H4 (cell line): ENCODE data around the gene ZBTB7A. TPM values are rescaled to one million over a fixed set of nuclear protein-coding genes. Genes with fewer than 3 reads are reported as not detected.

Experiments used
- DNase-seq: peaks from one replicate; pipeline ENCODE4 v3.0.0-alpha.2; 2015; ENCODE audit warnings: low spot score
- total RNA-seq: library from RNA; depleted of rRNA; stranded (reverse); fragments of >200 nt; shearing (Covaris generic); gene quantifications from 2 replicates; pipeline ENCODE4 v1.2.3, GENCODE V29; 2014

ZBTB7A gene
- total RNA-seq, 1 experiment from 2014 or later, result 2.5 TPM

GRCh38 chr19:4054441-4055208, 12.1 kb downstream of the ZBTB7A start:
- DNase-seq, result no peak

DNA sequence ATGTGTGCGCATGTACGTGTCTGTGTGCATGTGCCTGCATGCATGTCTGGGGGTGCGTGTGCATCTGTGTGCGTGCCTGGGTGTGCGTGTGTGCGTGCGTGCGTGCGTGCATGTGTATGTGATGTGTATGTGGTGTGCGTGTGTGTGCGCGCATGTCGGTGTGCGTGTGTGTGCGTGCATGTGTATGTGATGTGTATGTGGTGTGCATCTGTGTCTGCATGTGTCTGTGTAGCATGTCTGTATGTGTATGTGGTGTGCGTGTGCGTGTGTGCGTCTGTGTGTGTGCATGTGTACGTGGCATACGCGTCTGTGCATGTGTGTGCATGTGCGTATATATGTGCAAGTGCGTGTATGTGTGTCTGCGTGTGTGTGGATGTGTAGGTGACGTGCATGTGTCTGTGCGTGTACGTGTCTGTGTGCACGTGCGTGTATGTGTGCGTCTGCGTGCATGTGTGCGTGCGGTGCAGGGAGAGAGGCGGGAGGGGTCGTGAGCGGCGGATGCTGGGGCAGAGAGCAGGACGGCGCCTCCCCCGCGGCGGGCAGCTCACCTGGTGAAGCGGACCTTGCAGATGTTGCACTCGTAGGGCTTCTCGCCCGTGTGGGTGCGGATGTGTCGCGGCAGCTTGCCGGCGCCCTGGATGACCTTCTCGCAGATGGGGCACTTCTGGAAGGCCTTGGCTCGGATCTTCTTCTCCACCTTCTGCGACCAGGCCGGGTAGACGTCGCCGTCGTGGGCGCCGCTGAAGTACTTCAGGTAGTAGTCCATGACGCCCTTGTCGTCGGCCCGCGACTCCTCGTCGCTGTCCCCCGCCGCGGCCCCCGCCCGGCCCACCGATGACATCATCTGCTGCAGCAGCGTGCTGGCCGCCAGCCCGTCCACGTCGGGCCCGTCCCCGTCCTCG, 13.0 kb downstream of the ZBTB7A start:
- no peak for DNase-seq

DNA sequence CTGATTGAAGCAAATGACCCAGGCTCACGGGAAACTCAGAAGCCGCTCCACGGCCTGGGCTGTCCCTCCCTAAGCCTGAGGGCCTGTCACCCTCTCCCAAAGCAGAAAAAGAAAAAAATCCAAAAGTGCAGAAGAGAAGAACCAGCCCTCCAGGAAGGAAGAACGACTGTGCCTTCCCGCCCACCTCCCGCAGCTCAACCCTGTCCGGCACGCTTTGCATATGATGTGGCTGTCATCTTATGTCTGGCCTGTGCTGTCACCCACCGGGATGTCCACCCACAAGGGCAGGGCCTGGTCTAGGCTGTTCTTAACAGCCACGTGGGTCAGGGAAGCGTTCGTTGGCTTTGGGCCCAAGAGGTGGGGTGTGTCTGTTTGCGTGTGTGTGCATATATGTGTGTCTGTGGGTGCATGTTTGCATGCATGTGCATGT, 13.7 kb downstream of the ZBTB7A start:
- peak; percentile 26 for DNase-seq

- DNase-seq, result peak; percentile 70
These were observed 14.3 kb downstream of the ZBTB7A start for GRCh38 chr19:4052114-4052992.

- peak; percentile 55 for DNase-seq
These were observed 15.3 kb downstream of the ZBTB7A start for GRCh38 chr19:4051175-4052101.

DNA sequence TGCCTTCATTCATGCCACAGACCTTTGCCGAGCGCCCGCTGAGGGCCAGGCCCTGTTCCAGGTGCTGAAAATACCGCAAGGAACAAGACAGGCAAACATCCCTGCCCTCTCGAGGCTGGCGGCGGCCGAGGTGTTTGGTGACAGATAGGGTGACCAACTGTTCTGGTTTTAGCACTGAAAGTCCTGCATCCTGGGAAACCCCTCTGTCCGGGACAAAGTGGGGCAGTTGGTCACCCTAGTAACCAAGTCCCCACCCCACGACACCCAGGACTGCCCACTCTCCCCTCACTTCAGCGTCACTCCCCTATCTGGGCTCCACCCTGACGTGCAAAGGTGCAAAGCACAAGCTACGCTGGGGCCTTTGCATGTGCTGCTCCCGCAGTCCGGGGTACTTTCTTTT, 17.3 kb downstream of the ZBTB7A start:
- DNase-seq, result no peak

DNA sequence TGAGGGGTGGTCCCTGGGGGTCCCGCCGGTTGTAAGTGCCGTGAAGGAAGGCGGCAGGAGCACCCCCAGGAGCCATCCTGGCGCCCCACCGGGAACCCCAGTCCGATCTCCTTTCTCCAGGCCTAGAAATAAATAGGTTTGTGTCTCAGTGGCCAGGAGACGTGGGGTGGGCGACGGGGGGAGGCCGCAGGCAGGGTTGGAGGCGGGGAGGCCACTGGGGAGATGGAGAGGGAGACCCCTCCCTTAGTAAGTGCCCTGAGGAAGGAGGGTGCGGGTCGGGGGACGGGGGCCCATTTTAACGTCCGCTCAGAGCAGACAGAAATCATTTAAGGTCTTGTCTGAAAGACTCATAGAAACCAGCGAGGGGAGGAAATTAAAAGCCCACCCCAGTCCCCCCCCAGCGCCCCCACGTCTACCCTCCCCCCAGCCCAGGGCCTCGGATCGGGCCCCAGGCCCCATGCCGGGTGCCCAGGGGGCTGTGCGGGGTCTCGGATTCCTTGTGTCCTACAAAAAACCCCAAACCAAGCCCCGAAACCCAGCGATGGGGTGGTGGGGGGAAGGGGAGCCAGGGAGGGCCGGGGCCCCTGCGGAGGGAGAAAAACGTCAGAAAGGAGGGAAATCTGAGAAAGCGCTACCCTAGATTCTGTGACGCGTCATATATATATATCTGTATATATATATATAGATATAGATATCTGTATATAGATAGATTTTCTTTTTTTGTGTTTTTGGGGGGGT, 19.6 kb downstream of the ZBTB7A start:
- no peak for DNase-seq

- no peak for DNase-seq
These were observed 20.4 kb downstream of the ZBTB7A start for GRCh38 chr19:4046362-4046691.

DNA sequence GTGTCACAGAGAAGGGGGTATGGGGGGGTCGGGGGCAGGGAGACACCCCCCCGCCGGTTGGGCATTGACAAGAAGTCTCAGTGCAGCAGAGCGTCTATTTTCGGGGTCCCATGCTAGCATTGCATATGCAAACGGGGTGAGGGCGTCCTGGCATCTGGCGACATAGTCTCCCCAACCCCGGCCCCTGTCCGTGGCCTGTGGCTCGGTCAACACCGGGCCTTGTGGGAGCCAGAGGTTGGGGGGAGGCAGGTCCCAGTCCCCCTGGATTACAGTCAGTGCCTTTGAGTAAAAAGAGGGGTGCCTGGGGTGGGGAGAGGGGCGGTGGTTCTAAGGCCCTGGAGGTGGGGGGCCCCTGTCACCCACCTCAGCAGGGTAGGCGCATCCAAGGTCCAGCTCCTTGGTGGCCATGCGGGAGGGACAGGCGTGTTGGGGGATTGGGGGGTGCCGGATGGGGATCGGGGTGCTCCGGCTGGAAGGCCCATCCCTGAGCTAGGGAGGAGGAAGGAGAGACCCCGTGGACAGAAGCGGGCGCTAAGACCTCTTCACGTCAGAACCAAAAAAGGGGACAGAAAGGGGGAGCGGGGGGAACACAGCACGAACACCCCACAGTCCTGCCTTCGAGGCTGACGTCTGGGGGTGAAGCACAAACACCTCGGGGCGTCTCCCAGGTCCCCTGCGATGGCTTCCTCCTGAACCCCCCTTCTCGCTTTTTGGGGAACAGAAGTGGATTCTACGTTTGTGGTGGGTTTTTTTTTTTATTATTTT, 20.9 kb downstream of the ZBTB7A start:
- DNase-seq, result no peak

- no peak for DNase-seq
These were observed 21.7 kb downstream of the ZBTB7A start for GRCh38 chr19:4044990-4045465.

DNA sequence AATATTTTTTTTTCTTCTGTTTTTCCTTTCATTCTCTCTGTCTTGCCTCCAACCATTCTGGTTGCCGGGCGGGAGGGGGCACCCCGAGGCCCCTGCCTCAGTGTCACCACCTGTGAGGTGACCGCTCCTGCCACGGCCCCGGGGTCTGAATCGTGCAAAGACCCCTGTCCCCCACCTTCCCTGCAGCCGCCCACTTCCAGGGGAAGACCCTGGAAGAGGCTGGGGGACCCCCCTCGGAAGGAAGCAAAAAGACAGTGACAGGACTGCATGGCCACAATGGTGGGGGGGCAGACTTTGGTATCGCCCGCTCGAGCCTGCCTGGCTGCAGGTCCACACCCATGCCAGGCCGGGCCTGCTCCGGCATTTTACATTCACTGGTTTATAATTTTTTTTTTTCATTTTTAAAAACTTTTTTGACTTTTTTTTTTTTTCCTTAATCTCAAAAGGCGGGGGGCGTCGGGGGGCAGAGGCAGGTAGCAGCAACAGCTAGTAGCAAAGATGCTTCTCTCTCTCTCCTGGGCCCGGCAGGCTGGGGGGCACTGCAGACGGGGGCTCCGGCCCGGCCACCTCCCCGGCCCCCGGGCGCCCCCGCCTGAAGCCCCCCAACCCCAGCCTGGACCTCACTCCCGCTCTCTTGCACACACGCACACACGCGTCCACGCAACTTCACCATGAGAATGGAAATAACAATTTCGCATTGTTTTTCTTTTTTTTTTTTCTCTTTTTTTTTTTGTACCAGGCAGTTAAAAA, 22.6 kb downstream of the ZBTB7A start:
- DNase-seq, result no peak

GRCh38 chr19:4043401-4043800, 23.3 kb downstream of the ZBTB7A start:
- DNase-seq, result no peak

DNA sequence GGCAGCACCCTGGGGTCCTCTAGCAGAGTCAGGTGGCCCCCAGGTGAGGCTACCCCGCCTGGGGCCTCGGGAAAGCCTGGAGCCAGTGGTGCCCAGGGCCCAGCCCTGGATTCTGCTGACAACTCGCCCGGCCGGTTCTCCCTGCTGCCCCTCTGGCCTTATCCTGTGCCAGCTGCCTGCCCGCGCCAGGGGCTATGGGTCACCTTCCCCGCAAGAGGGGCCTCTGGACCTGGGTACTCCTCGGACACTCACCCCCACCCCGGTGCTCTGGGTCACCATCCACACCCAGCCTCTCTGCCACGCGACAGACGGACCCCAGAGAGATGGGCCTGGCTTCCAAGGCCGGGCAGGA, 24.0 kb downstream of the ZBTB7A start:
- no peak for DNase-seq

DNA sequence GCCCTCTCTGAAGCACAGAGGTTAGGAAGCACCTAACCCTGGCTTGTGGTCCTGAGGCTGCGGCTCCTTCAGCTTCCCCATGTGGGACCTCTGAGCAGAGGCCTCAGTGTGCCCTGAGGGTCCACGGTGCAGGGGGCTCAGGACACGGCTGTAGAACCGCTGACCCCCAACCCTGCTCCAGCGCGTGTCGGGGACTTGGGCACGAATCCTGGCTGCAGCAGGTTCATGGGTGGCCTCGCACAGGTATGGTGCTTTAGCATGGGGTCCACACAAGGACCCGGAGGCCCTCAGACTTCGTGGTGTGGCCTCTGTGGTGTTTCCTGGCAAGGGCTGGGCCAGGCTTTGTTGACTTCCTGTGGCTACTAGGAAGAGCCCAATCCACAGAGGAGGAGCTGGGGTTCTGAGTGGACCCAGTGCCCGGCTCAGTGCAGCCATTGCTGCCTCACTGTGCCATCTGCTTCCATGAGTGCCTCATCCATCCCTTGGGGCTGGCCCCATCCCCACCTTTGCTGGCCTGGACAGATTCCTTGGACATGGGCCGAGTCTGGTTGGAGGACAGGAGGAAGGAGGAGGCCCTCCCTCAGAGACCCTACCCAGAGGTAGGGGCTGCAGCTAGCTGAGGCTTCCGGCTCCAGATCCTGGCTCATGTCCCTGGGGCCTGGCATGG, 24.5 kb downstream of the ZBTB7A start:
- no peak for DNase-seq

- no peak for DNase-seq
These were observed 27.9 kb downstream of the ZBTB7A start for GRCh38 chr19:4038661-4039423.

DNA sequence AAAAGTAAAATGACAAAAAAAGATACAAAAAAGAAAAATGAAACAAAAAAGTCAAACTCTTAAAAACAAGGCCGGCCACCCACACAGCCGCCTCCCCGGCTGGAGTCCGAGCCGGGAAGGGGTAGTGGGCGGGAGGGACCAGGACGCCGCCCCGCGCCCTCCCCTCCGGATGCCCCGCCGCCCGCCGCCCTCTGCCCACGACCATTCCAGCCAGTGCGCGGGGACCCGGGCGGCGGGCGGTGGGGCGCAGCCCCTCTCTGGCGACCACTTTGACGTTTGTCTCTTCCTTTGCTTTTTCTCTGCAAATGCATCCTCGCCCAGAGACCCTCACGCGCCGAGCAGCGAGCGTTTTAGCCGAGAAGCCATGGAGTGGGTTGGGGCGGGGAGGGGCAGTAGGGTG, 28.6 kb downstream of the ZBTB7A start:
- DNase-seq, result no peak

GRCh38 chr19:4037301-4037949, 29.3 kb downstream of the ZBTB7A start:
- DNase-seq, result no peak
